HG03575 (cell line): Measurements from ENCODE around the gene SH2D2A.

Experiments
- ATAC-seq: cut with Tn5 transposase; IDR thresholded peaks from one replicate; pipeline ENCODE4 v1.9.1; 2021; ENCODE audit not compliant: unreplicated experiment, insufficient number of reproducible peaks, low FRiP score; ENCODE audit errors: extremely low read depth

Gene SH2D2A

DNA sequence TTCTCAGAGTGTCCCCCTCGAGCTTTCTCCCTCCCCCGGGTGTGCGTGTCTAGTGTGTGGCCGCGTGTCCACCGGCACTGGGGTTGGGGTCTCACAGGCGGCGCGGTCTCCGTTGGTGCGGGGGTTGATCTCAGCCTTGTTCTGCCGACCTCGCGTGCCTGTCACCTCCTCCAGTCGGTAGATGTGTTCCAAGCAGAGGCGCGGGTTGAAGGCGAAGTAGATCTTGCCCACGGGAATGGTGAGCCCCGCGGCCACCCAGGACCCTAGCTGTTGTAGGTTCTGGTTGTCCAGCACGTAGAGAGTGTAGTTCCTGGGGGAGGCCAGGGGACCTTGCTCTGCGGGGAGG is 32.5 kb upstream of the SH2D2A start:
- ATAC-seq = no peak

DNA sequence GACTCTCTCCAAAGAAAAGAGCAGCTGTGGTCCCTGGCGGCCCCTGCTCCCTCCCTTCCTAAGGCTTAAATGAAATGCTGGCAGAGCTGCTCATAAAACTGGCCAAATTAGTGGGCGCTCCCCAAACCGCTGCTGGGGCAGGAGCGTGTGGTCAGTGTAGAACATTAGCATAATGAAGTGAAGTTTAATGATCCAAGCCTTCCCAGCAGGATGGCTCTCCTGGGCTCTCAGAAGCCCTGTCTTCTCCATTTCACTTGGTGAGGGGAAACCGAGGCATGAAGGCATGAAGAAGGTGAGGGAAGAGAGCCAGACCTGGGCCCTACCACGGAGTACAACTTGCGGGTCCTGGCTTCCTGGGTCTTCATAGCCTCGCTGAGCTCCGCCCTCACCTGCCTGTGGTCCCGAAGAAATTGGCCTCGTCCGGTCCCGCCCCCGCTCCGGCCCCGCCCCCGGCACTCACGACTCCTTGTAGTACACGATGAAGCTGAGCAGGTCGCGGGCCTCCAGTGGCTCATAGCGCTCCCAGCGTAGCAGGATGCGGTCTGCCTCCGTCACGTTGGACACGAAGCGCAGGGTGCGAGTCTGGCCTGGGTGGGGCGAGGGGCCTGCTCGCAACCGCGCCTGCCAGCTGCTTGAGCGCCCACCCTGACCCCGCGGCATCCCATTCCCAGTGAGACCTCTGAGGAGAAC is 32.0 kb upstream of the SH2D2A start:
- no peak for ATAC-seq

- ATAC-seq = no peak
Observed at GRCh38 chr1:156847591-156848460, 31.2 kb upstream of the SH2D2A start.

DNA sequence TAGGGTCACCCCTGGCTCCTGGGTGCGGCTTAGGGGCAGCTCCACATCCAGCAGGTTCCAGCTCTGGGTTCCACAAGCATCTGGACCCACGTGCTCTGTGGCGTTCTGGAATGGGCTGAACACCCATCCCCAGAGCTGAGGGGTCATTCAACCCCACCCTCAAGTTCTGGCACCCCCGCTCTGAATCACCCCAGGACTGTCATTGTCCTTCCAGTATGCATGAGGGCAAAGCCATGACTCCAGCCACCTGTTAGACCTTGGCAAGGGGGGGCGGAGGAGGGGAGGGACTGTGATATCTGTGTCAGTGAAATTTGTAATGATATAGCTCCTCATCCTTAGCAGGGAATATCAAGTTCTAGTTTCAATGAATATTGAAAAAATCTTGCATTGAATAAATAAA is 30.0 kb upstream of the SH2D2A start:
- no peak for ATAC-seq

DNA sequence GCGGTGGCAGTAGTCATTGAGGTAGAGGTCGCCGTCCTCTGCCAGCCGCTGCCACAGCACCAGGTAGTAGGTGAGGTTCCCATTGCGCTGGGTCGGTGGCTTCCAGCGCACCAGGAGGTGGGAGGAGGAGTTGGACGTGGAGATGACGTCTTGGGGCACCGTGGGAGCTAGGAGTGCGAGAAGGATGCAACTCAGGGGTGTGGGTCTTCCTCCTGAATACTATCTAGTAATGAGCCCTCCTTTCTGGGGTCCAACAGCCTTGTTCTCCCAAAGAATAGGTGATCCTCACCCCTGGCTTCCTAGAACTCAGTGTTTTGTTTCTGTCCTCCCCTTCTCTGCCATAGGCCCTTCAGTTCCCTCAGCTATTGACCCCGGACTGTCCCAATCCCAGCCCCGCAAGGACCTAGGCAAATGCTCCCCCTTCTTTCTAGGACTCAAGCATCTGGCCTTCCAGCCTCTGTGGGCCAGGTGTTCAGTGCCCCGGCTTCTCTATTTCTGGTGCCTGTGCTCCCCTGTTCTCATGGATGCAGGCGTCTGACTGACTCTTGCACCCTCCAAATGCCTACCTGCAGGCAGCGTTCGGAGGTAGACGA is 29.4 kb upstream of the SH2D2A start:
- no peak for ATAC-seq

DNA sequence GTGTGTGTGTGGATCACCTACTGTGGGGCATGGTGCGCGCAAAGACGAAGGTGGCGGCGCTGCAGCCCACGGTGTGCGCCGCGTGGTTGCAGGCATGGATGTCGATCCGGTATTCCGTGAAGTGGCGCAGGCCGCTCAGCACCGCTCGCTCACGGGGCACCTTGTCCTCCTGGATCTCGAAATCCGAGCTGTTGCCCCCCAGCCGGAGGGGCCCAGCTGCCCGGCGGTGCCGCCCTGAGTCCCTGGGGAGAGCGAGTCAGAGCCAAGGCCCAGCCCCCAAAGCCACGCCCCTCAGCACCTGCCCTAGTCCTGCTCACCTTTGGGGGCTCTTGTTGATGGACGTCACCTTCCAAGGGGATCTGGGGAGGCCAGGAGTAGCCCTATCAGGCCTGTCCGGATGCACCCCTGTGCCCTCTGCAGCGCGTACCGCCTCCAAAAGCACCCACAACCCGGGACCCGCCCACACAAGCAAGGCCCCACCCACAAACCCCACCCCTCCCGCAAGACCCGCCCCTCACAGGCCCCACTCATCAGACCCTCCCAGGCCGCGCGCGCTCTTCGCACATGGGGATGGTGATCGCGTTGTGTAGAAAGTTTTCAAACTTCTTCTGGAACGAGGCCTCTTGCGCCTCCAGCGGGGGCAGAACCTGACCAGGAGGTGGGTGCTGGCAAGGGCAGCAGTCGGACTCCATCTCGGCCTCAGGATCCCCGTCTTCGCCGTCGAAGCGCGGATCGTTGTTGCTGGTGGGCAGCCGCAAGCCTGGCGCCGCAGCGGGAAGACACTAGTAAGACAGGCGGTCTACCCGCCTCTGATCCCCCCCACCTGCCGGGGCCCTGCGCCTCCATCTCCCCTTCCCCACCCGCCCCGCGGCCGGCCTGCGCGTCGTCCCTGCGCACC is 28.7 kb upstream of the SH2D2A start:
- ATAC-seq = no peak

GRCh38 chr1:156844638-156845037 is 28.0 kb upstream of the SH2D2A start:
- ATAC-seq = no peak

DNA sequence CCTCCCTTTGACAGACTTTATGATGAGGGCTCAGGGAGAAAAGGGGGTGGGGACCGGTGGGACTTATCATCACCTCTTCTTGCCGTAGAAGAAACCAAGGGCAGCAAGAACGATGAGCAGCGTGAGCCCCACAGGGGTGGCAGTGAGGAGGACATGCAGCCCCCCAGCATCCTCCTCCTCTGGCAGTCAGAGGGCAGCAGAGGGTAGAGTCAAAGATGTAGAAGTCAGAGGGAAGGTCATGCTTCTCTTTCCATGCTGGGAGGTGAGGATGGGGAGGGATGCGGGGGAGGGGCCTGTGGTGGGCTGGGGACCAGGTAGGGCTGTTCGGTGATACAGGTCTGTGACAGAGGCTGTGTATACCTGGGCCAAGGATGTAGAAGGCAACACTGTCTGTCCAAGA is 27.5 kb upstream of the SH2D2A start:
- ATAC-seq = no peak

- no peak for ATAC-seq
Observed at GRCh38 chr1:156842618-156843300, 26.1 kb upstream of the SH2D2A start.

- no peak for ATAC-seq
Observed at GRCh38 chr1:156841295-156841855, 24.7 kb upstream of the SH2D2A start.

DNA sequence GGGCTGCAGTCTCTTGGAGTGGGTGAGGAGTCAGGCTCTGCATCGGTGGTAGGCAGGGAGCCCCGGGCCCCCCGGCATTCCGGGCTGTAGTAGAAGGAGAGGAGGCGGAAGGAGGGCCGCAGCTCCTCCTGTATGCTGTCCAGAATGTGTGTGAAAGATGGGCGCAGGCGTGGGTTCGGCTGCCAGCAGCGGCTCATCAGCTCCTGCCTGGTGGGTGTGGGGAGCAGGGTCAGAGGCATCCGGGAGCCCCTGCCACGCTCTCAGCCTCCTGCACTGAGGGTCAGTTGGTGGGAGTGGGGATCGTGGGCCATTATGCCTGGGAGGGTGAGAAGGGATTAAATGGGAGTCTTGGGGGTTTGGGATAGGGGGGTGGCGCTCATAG is 24.2 kb upstream of the SH2D2A start:
- no peak for ATAC-seq

- no peak for ATAC-seq
Observed at GRCh38 chr1:156840186-156840897, 23.7 kb upstream of the SH2D2A start.

DNA sequence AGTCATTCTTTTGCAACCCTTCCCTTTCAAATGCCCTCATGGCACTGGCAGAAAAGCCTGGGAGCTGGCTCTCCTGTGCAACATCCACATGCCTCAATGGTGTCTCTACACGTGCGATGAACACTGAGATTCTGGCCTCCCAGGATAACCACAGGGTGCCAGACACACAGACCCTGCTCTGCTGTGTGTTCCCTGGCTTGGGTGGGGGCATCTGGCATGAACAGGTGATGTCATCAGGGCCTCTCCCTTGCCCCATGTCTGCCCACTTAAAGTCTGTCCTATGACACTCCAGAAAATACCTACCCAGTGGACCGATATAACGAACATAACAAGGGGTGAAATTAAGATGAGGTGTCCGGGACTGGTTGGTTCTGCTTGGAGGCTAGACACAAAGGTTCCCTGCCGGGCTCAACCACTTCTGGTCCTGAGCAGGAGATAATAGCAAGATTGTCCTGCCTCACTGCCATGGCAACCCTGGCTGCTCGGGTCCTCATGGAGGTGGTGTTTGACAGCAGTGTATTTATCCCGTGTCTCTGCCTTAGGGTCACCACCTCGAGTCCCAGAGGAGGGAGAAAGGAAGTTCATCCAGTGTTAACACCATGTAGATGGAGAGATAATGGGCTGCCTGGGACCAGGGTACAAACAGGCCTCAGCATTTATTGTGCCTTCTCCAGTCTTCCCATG is 22.9 kb upstream of the SH2D2A start:
- no peak for ATAC-seq

GRCh38 chr1:156838972-156839371 is 22.3 kb upstream of the SH2D2A start:
- no peak for ATAC-seq

DNA sequence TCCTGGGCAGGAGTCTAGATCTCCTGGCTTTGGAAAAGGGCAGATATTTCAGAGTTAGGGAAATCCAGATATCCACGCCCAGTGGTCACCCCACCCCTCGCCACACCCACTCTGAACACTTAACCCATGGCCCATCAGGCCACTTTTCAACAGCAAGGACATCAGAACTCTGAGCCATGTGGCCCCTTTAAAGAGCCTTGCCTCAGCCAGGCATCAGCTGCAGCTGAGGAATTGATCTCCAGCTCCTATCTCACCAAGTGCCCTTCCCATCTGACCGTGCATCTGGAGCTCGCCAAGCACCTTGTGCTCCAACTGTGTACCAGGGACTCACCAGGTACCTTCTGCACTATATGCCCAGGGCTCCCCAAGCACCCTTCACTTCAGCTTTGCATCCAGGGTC is 20.2 kb upstream of the SH2D2A start:
- no peak for ATAC-seq

DNA sequence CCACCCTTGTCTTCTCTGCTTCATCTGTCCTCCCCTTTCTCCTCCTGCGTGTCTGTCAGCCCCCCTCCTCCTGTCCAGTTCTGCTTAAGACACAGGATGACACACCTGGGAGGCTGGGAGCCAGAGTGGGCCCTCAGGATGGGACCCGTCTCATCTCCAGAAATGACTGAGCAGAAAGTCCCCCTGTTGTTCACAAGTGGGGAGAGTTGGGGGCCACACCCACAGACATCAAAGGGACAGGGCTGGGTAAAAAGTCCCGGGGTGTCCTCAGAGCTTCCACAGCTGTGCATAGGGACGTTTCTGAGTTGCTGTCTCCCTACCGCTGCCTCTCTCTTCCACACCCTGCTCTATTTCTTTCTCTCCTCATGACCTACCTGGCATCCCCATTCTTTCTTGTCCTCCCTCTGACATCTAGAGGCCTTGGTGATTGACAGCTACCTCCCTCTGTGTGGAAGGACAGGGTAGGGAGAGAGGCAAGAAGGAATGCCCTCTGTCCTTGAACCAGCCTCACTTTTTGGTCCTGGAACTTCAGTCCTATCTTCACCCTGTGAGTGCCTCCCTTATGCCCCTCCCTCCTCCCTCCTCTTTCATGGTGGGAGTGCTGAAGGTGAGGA is 19.5 kb upstream of the SH2D2A start:
- ATAC-seq = no peak

DNA sequence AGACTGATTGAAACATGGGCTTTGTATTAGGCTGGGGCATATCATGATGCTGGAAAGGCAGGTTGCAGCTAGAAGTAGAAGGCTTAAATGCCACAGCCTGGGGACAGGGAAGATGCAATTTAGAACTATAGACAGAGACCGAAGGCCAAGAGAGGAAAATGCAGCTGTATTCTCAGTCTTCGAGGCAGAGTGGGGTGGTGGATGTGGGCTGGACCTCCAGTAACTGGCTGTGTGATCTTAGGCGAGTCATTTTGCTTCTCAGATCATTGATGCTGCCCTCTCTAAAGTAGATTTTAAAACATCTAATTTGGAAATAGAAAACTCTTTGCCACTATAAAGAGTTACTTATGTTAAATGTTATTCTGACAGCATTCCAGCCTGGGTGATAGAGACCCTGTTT is 17.7 kb upstream of the SH2D2A start:
- ATAC-seq = no peak
